GM18873 (cell line): ENCODE measurements around the gene ZNF444.
"Not testable (repeated sequence)": the region's sequence is repeated elsewhere in the genome, so short reads cannot be mapped to it uniquely, and the experiment has no call there.

Source experiments
- ATAC-seq: cut with Tn5 transposase; IDR thresholded peaks from one replicate; pipeline ENCODE4 v1.9.1; 2021; ENCODE audit warnings: mild to moderate bottlenecking, moderate library complexity, moderate number of reproducible peaks; ENCODE audit not compliant: unreplicated experiment, low FRiP score

ZNF444 gene

GRCh38 chr19:56144831-56145230 is 3.7 kb downstream of the ZNF444 start:
- ATAC-seq: no peak

GRCh38 chr19:56145698-56146097 is 4.6 kb downstream of the ZNF444 start:
- no peak for ATAC-seq

GRCh38 chr19:56146904-56147303 is 5.8 kb downstream of the ZNF444 start:
- ATAC-seq: no peak

- no peak for ATAC-seq
Measured at GRCh38 chr19:56147307-56147706, 6.2 kb downstream of the ZNF444 start.

GRCh38 chr19:56148096-56148495 is 7.0 kb downstream of the ZNF444 start:
- ATAC-seq: no peak

- not testable (repeated sequence) for ATAC-seq
Measured at GRCh38 chr19:56148955-56149655, 8.0 kb downstream of the ZNF444 start.

GRCh38 chr19:56149656-56150038 is 8.6 kb downstream of the ZNF444 start:
- ATAC-seq: no peak

GRCh38 chr19:56150358-56150757 is 9.3 kb downstream of the ZNF444 start:
- ATAC-seq: no peak

GRCh38 chr19:56152644-56153043 is 11.6 kb downstream of the ZNF444 start:
- no peak for ATAC-seq

- no peak for ATAC-seq
Measured at GRCh38 chr19:56153507-56153906, 12.4 kb downstream of the ZNF444 start.

- ATAC-seq: no peak
Measured at GRCh38 chr19:56155124-56155687, 14.1 kb downstream of the ZNF444 start.

- ATAC-seq: no peak
Measured at GRCh38 chr19:56156768-56157167, 15.7 kb downstream of the ZNF444 start.

- ATAC-seq: no peak
Measured at GRCh38 chr19:56158170-56158757, 17.2 kb downstream of the ZNF444 start.

- ATAC-seq: no peak
Measured at GRCh38 chr19:56159009-56159559, 18.0 kb downstream of the ZNF444 start.

- no peak for ATAC-seq
Measured at GRCh38 chr19:56159622-56160271, 18.7 kb downstream of the ZNF444 start.

GRCh38 chr19:56161534-56161933 is 20.4 kb downstream of the ZNF444 start:
- ATAC-seq: no peak

GRCh38 chr19:56162258-56162657 is 21.2 kb downstream of the ZNF444 start:
- no peak for ATAC-seq

GRCh38 chr19:56163097-56163496 is 22.0 kb downstream of the ZNF444 start:
- no peak for ATAC-seq

- no peak for ATAC-seq
Measured at GRCh38 chr19:56167064-56167578, 26.0 kb downstream of the ZNF444 start.

GRCh38 chr19:56170261-56170660 is 29.2 kb downstream of the ZNF444 start:
- no peak for ATAC-seq

- no peak for ATAC-seq
Measured at GRCh38 chr19:56174086-56174485, 33.0 kb downstream of the ZNF444 start.
